Measurements from ENCODE around the gene COL20A1. TPM values are rescaled to one million over a fixed set of nuclear protein-coding genes. Genes with fewer than 3 reads are reported as not detected.
A peak's percentile ranks its signal among the peaks of the same experiment; 100 is the strongest.

The COL20A1 gene
- total and polyA plus RNA-seq, 2 of the 13 experiments (the other 11 are each of a cell fraction or from before 2014, with no cell fraction given) = not detected

- TF ChIP-seq UBTF (CRISPR knock-in tag; IDR thresholded peaks at IDR 0.05) = peak; percentile 58
- no peak for TF ChIP-seq CCDC6 (CRISPR knock-in tag; IDR thresholded peaks at IDR 0.05)
- TF ChIP-seq ZNF740 (CRISPR knock-in tag; IDR thresholded peaks at IDR 0.05) = no peak
- peak; percentile 55; the same call in 1 of the 2 replicates for TF ChIP-seq PITX1 (CRISPR knock-in tag; IDR thresholded peaks at IDR 0.05)
- 0 out of 2 replicates have a peak, but pooled peaks have one; percentile 39 for TF ChIP-seq MXD3 (CRISPR knock-in tag; IDR thresholded peaks at IDR 0.05)
- TF ChIP-seq HNF4G (IDR thresholded peaks at IDR 0.05; ENCODE audit: borderline replicate concordance, low read depth, low read length) = no peak
- no peak for TF ChIP-seq HNF4G (CRISPR knock-in tag; IDR thresholded peaks at IDR 0.05; ENCODE audit: borderline replicate concordance, low read depth)
- no peak for TF ChIP-seq NRL (CRISPR knock-in tag; IDR thresholded peaks at IDR 0.05; ENCODE audit: borderline replicate concordance)
- no peak for TF ChIP-seq ZNF564 (CRISPR knock-in tag; IDR thresholded peaks at IDR 0.05)
- TF ChIP-seq ZNF33A (CRISPR knock-in tag; IDR thresholded peaks at IDR 0.05; ENCODE audit: borderline replicate concordance) = no peak
- 0 out of 2 replicates have a peak, but pooled peaks have one; percentile 17 for TF ChIP-seq ZFYVE20 (CRISPR knock-in tag; IDR thresholded peaks at IDR 0.05; ENCODE audit: borderline replicate concordance, low read depth)
- TF ChIP-seq MED1 (CRISPR knock-in tag; IDR thresholded peaks at IDR 0.05) = no peak
- TF ChIP-seq DMAP1 (CRISPR knock-in tag; IDR thresholded peaks at IDR 0.05) = no peak
- no peak for TF ChIP-seq MAX (IDR thresholded peaks at IDR 0.05)
- no peak for TF ChIP-seq ZFP91 (CRISPR knock-in tag; IDR thresholded peaks at IDR 0.05; ENCODE audit: borderline replicate concordance)
- TF ChIP-seq ATF7-NPFF (CRISPR knock-in tag; IDR thresholded peaks at IDR 0.05; ENCODE audit: low read depth) = peak; percentile 57; the same call in 1 of the 2 replicates
- TF ChIP-seq TEAD3 (CRISPR knock-in tag; optimal IDR thresholded peaks at IDR 0.05; ENCODE audit: borderline replicate concordance) = no peak
- TF ChIP-seq ZNF3 (CRISPR knock-in tag; IDR thresholded peaks at IDR 0.05) = no peak
- peak; percentile 38; the same call in 1 of the 2 replicates for TF ChIP-seq ZFY (CRISPR knock-in tag; IDR thresholded peaks at IDR 0.05)
- TF ChIP-seq ZNF761 (CRISPR knock-in tag; conservative IDR thresholded peaks at IDR 0.05) = no peak
- no peak for TF ChIP-seq SRSF4 (IDR thresholded peaks at IDR 0.05; ENCODE audit: low read depth, low read length, poor library complexity, severe bottlenecking)
- TF ChIP-seq ARHGAP35 (CRISPR knock-in tag; IDR thresholded peaks at IDR 0.05; ENCODE audit: borderline replicate concordance) = no peak
- no peak for TF ChIP-seq ZSCAN25 (CRISPR knock-in tag; IDR thresholded peaks at IDR 0.05)
- TF ChIP-seq PHB2 (IDR thresholded peaks at IDR 0.05; ENCODE audit: partially characterized antibody) = no peak
- 0 out of 2 replicates have a peak, but pooled peaks have one; percentile 46 for TF ChIP-seq EZH2 (conservative IDR thresholded peaks at IDR 0.05; ENCODE audit: low read depth, low read length)
- no peak for TF ChIP-seq SNAPC2 (CRISPR knock-in tag; IDR thresholded peaks at IDR 0.05)
- peak; percentile 79 for TF ChIP-seq ZNF292 (CRISPR knock-in tag; IDR thresholded peaks at IDR 0.05; ENCODE audit: borderline replicate concordance, low read depth)
Measured at GRCh38 chr20:63363981-63364561, 71.1 kb downstream of the COL20A1 start (continued).
